Left ventricle myocardium inferior (tissue), 1 donor: ENCODE measurements around the gene TMEM202. TPM values are rescaled to one million over a fixed set of nuclear protein-coding genes. Genes with fewer than 3 reads are reported as not detected.
A peak's percentile ranks its signal among the peaks of the same experiment; 100 is the strongest.

Source experiments
- DNase-seq: peaks from one replicate; pipeline ENCODE4 v3.0.0-alpha.2; 2020
- H3K27ac ChIP-seq: fragments of 200-600 bp; replicated peaks from 2 replicates; pipeline ENCODE4 v1.8.0; 2021
- H3K27me3 ChIP-seq: fragments of 200-600 bp; 2 replicates; pipeline ENCODE4 v1.8.0; 2021; ENCODE audit warnings: low read depth
- H3K36me3 ChIP-seq: fragments of 200-600 bp; 2 replicates; pipeline ENCODE4 v1.8.0; 2021
- H3K4me1 ChIP-seq: fragments of 200-600 bp; 2 replicates; pipeline ENCODE4 v1.8.0; 2021
- H3K4me3 ChIP-seq: fragments of 200-600 bp; 2 replicates; pipeline ENCODE4 v1.8.0; 2021; ENCODE audit warnings: mild to moderate bottlenecking, moderate library complexity
- H3K9me3 ChIP-seq: fragments of 200-600 bp; replicated peaks from 2 replicates; pipeline ENCODE4 v1.8.0; 2021
- intact Hi-C: fragments of 100-400 bp; cut with micrococcal nuclease; formaldehyde crosslinking; loops from one replicate; pipeline ENCODE4 v1.11.0; 2022
- total RNA-seq: library from RNA; stranded (reverse); fragmentation: NEBNext Ultra II Directional; extraction: Animal tissue kit (Norgen Biotek cat#: 25700); gene quantifications from one replicate; pipeline ENCODE4 v1.2.1, GENCODE V29; 2021
- TF ChIP-seq, protein P1 (sequence below): fragments of 200-600 bp; IDR thresholded peaks from 2 replicates; pipeline ENCODE4 v1.8.0; 2021; ENCODE audit warnings: antibody characterized with exemption, mild to moderate bottlenecking, borderline replicate concordance
- donor health status: DM: no; HTN: yes; CAD: no; lungs with severe emphysema.

Gene TMEM202
- total RNA-seq, 1 donor from 2014 or later: not detected

DNA sequence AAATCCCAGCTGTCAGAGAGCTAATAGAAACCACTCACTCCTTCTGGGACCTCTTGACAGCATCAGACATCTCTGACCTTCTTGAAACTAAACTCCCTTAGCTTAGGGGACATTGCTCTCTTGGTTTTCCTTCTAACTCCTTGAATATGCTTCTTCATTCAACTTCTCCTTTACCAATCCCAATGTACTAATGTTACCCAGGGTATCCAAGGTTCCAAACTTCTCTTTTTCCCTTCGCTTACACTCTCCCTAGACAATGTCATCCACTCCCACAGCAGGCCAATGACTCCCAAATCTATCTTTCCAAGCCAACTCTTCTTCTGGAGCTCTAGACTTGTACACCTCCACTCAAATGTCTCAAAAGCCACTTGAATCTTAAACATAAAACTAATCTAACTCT is 36.9 kb upstream of the TMEM202 start:
- TF ChIP-seq, protein P1, sequence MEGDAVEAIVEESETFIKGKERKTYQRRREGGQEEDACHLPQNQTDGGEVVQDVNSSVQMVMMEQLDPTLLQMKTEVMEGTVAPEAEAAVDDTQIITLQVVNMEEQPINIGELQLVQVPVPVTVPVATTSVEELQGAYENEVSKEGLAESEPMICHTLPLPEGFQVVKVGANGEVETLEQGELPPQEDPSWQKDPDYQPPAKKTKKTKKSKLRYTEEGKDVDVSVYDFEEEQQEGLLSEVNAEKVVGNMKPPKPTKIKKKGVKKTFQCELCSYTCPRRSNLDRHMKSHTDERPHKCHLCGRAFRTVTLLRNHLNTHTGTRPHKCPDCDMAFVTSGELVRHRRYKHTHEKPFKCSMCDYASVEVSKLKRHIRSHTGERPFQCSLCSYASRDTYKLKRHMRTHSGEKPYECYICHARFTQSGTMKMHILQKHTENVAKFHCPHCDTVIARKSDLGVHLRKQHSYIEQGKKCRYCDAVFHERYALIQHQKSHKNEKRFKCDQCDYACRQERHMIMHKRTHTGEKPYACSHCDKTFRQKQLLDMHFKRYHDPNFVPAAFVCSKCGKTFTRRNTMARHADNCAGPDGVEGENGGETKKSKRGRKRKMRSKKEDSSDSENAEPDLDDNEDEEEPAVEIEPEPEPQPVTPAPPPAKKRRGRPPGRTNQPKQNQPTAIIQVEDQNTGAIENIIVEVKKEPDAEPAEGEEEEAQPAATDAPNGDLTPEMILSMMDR: no peak
- H3K27me3 ChIP-seq: no peaks in the 10 kb centered on the region
- peaks cover 45% of the 10 kb centered on the region for H3K4me1 ChIP-seq
- no peaks in the 10 kb centered on the region for H3K9me3 ChIP-seq
- H3K4me3 ChIP-seq: no peak overlapping the region
- peaks cover 4% of the 10 kb centered on the region for H3K36me3 ChIP-seq
- no peak for DNase-seq
- intact Hi-C loops: no loop called here
- H3K27ac ChIP-seq: no peak overlapping the region

DNA sequence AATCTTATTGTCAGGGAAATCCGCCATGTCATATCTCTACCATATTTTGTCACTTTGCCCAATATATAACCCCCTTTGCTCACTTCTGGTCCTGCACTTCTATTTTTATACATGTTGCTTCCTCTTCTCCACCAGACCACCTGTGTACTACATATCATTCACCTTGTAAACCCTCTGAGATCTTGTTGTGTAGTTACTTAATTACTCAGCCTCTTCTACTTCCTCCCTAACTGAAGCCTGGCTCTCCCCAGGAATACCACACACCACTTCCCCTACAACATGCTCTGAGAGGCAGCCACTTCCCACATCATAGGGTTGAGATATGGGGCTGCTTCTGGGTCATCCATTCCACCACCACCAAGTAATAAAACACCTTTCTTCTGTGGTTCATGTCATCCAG is 32.3 kb upstream of the TMEM202 start:
- Histone ChIP-seq H3K9me3 (no peaks in the 10 kb centered on the region), H3K4me3 (no peak overlapping the region), H3K36me3 (peaks cover 12% of the 10 kb centered on the region), H3K4me1 (peaks cover 30% of the 10 kb centered on the region), H3K27me3 (no peaks in the 10 kb centered on the region), H3K27ac (no peak overlapping the region)
- TF ChIP-seq, protein P1: no peak
- no peak for DNase-seq
- intact Hi-C loops: no loop called here

GRCh38 chr15:72368325-72368724 is 29.8 kb upstream of the TMEM202 start:
- TF ChIP-seq, protein P1: no peak

GRCh38 chr15:72368899-72369298 is 29.2 kb upstream of the TMEM202 start:
- peaks cover 12% of the 10 kb centered on the region for H3K36me3 ChIP-seq
- no peaks in the 10 kb centered on the region for H3K9me3 ChIP-seq
- peak overlapping the region; percentile 59 for H3K27ac ChIP-seq
- intact Hi-C loops: no loop called here
- DNase-seq: peak; percentile 35
- no peaks in the 10 kb centered on the region for H3K27me3 ChIP-seq
- TF ChIP-seq, protein P1: no peak
- no peak overlapping the region for H3K4me3 ChIP-seq
- peaks cover 33% of the 10 kb centered on the region for H3K4me1 ChIP-seq

More at GRCh38 chr15:72368325-72368724, 29.8 kb upstream of the TMEM202 start:
- intact Hi-C loops: no loop called here
- Histone ChIP-seq H3K4me1 (peaks cover 32% of the 10 kb centered on the region), H3K4me3 (no peak overlapping the region), H3K27me3 (no peaks in the 10 kb centered on the region), H3K9me3 (no peaks in the 10 kb centered on the region), H3K27ac (peak overlapping the region; percentile 59), H3K36me3 (peaks cover 12% of the 10 kb centered on the region)
- DNase-seq: no peak

DNA sequence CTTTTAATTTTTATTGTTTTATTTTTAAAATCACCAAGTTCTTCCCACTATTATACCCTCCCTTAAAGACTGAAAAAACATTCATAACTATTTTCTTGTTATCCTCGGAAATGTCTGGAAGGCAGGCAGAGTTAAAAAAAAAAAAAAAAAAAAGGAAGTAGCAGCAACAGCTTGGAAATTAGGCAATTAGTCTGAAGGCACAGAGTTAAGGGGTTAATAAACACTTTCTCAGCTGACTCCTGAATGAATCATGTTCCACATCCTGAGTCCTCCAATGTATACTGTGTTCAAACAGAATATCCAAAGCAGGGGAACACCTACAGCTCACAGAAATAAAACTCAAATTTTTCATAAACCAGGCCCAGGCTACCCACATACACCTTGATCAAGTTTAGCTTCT is 28.1 kb upstream of the TMEM202 start:
- H3K36me3 ChIP-seq: peaks cover 12% of the 10 kb centered on the region
- TF ChIP-seq, protein P1: no peak
- no peaks in the 10 kb centered on the region for H3K27me3 ChIP-seq
- no peaks in the 10 kb centered on the region for H3K9me3 ChIP-seq
- intact Hi-C loops: no loop called here
- no peak overlapping the region for H3K4me3 ChIP-seq
- DNase-seq: no peak
- peaks cover 44% of the 10 kb centered on the region for H3K4me1 ChIP-seq
- no peak overlapping the region for H3K27ac ChIP-seq
